ENCODE data around the gene SLX4.

SLX4 gene

GRCh38 chr16:3641801-3642396 is 30.5 kb upstream of the SLX4 start:
- H3K27me3 ChIP-seq (ENCODE audit: insufficient read depth, low read length) = no peaks in the 10 kb centered on the region
- H3K9me3 ChIP-seq (ENCODE audit: insufficient read depth, low read depth, low read length) = peaks cover 2% of the 10 kb centered on the region
- peak overlapping the region; percentile 25 for H2BK120ac ChIP-seq (ENCODE audit: insufficient read depth, low read length, poor library complexity)
- peaks cover 3 to 7% of the 10 kb centered on the region in 2 experiments for H3K36me3 ChIP-seq (ENCODE audit: control insufficient read depth in 1 of 2, insufficient read depth in 2 of 2, low read length in 2 of 2)
- no peak overlapping the region for H3K4ac ChIP-seq (ENCODE audit: low read depth, low read length)
- WGBS (ENCODE audit: extremely low coverage, insufficient coverage, insufficient read length) = no CpG with 5 or more reads among the region's 9 CpGs
- H3K4me3 ChIP-seq (ENCODE audit: low read depth, low read length) = peak overlapping the region; percentile 18
- no peak overlapping the region for H3K23ac ChIP-seq (ENCODE audit: low read length)
- DNase-seq = no peak
- H4K91ac ChIP-seq (ENCODE audit: low read depth, low read length) = peak overlapping the region; percentile 25
- H3K4me2 ChIP-seq (ENCODE audit: low read length) = no peak overlapping the region
- no peak overlapping the region for H3K9ac ChIP-seq (ENCODE audit: low read length)
- H3K79me2 ChIP-seq (ENCODE audit: control insufficient read depth, insufficient read depth, low read length, poor library complexity) = no peaks in the 10 kb centered on the region
- no peak overlapping the region for H3K27ac ChIP-seq (ENCODE audit: low read depth, low read length)
- no peak overlapping the region for H2BK5ac ChIP-seq (ENCODE audit: low read depth, low read length, poor library complexity)
- H3K79me1 ChIP-seq (ENCODE audit: low read length) = peaks cover 21% of the 10 kb centered on the region
- H3K18ac ChIP-seq (ENCODE audit: low read length) = no peak overlapping the region
- H2AK5ac ChIP-seq (ENCODE audit: low read length) = peak overlapping the region; percentile 33
- no peak overlapping the region for H3K14ac ChIP-seq (ENCODE audit: low read length)
- H4K12ac ChIP-seq (ENCODE audit: low read depth, low read length) = no peak overlapping the region
- H2BK12ac ChIP-seq (ENCODE audit: low read length) = peak overlapping the region; percentile 23
- no peak overlapping the region for H2AFZ ChIP-seq (ENCODE audit: insufficient read depth, low read length, poor library complexity)
- H3K4me1 ChIP-seq (ENCODE audit: control insufficient read depth in 1 of 2, insufficient read depth in 2 of 2, low read length in 2 of 2) = peaks cover 32 to 47% of the 10 kb centered on the region in 2 experiments
- H4K8ac ChIP-seq (ENCODE audit: low read depth, low read length) = no peak overlapping the region

- Histone ChIP-seq H4K91ac (ENCODE audit: low read depth, low read length) (peak overlapping the region; percentile 29), H3K18ac (ENCODE audit: low read length) (peak overlapping the region; percentile 19), H3K4ac (ENCODE audit: low read depth, low read length) (no peak overlapping the region), H3K36me3 (ENCODE audit: control insufficient read depth in 1 of 2, insufficient read depth in 2 of 2, low read length in 2 of 2) (peaks cover 3 to 7% of the 10 kb centered on the region in 2 experiments), H3K79me1 (ENCODE audit: low read length) (peaks cover 21% of the 10 kb centered on the region), H3K27ac (ENCODE audit: low read depth, low read length) (peak overlapping the region; percentile 1), H3K79me2 (ENCODE audit: control insufficient read depth, insufficient read depth, low read length, poor library complexity) (no peaks in the 10 kb centered on the region), H3K9me3 (ENCODE audit: insufficient read depth, low read depth, low read length) (peaks cover 2% of the 10 kb centered on the region), H2BK120ac (ENCODE audit: insufficient read depth, low read length, poor library complexity) (peak overlapping the region; percentile 21), H3K9ac (ENCODE audit: low read length) (no peak overlapping the region), H2AFZ (ENCODE audit: insufficient read depth, low read length, poor library complexity) (no peak overlapping the region), H3K4me2 (ENCODE audit: low read length) (no peak overlapping the region), H3K23ac (ENCODE audit: low read length) (no peak overlapping the region), H2BK5ac (ENCODE audit: low read depth, low read length, poor library complexity) (no peak overlapping the region), H2AK5ac (ENCODE audit: low read length) (peak overlapping the region; percentile 73), H3K4me3 (ENCODE audit: low read depth, low read length) (no peak overlapping the region), H2BK12ac (ENCODE audit: low read length) (peak overlapping the region; percentile 60), H4K12ac (ENCODE audit: low read depth, low read length) (no peak overlapping the region), H3K4me1 (ENCODE audit: control insufficient read depth in 1 of 2, insufficient read depth in 2 of 2, low read length in 2 of 2) (peaks cover 32 to 41% of the 10 kb centered on the region in 2 experiments), H4K8ac (ENCODE audit: low read depth, low read length) (peak overlapping the region; percentile 20), H3K14ac (ENCODE audit: low read length) (peak overlapping the region; percentile 8), H3K27me3 (ENCODE audit: insufficient read depth, low read length) (no peaks in the 10 kb centered on the region)
- DNase-seq = peak in 1 of 2 donors; percentile 34
- no CpG with 5 or more reads among the region's 17 CpGs for WGBS (ENCODE audit: extremely low coverage, insufficient coverage, insufficient read length)
Observed at GRCh38 chr16:3640632-3641501, 29.5 kb upstream of the SLX4 start.

- Histone ChIP-seq H2BK12ac (ENCODE audit: low read length) (no peak overlapping the region), H3K79me2 (ENCODE audit: control insufficient read depth, insufficient read depth, low read length, poor library complexity) (no peaks in the 10 kb centered on the region), H3K23ac (ENCODE audit: low read length) (no peak overlapping the region), H4K8ac (ENCODE audit: low read depth, low read length) (no peak overlapping the region), H3K14ac (ENCODE audit: low read length) (no peak overlapping the region), H4K91ac (ENCODE audit: low read depth, low read length) (no peak overlapping the region), H3K79me1 (ENCODE audit: low read length) (peaks cover 21% of the 10 kb centered on the region), H3K4me3 (ENCODE audit: low read depth, low read length) (no peak overlapping the region), H3K9me3 (ENCODE audit: insufficient read depth, low read depth, low read length) (peaks cover 2% of the 10 kb centered on the region), H3K27ac (ENCODE audit: low read depth, low read length) (peak overlapping the region; percentile 16), H3K27me3 (ENCODE audit: insufficient read depth, low read length) (no peaks in the 10 kb centered on the region), H3K4ac (ENCODE audit: low read depth, low read length) (no peak overlapping the region), H4K12ac (ENCODE audit: low read depth, low read length) (no peak overlapping the region), H3K4me1 (ENCODE audit: control insufficient read depth in 1 of 2, insufficient read depth in 2 of 2, low read length in 2 of 2) (peaks cover 32 to 36% of the 10 kb centered on the region in 2 experiments), H2AFZ (ENCODE audit: insufficient read depth, low read length, poor library complexity) (no peak overlapping the region), H2BK5ac (ENCODE audit: low read depth, low read length, poor library complexity) (no peak overlapping the region), H3K9ac (ENCODE audit: low read length) (no peak overlapping the region), H2AK5ac (ENCODE audit: low read length) (no peak overlapping the region), H3K4me2 (ENCODE audit: low read length) (no peak overlapping the region), H2BK120ac (ENCODE audit: insufficient read depth, low read length, poor library complexity) (no peak overlapping the region), H3K18ac (ENCODE audit: low read length) (no peak overlapping the region), H3K36me3 (ENCODE audit: control insufficient read depth in 1 of 2, insufficient read depth in 2 of 2, low read length in 2 of 2) (peaks cover 3 to 7% of the 10 kb centered on the region in 2 experiments)
- no CpG with 5 or more reads among the region's 3 CpGs for WGBS (ENCODE audit: extremely low coverage, insufficient coverage, insufficient read length)
- DNase-seq = peak in 1 of 2 donors; percentile 44
Observed at GRCh38 chr16:3640207-3640606, 28.8 kb upstream of the SLX4 start.

- Histone ChIP-seq H3K79me1 (ENCODE audit: low read length) (peaks cover 21% of the 10 kb centered on the region), H4K12ac (ENCODE audit: low read depth, low read length) (no peak overlapping the region), H3K14ac (ENCODE audit: low read length) (no peak overlapping the region), H3K4me1 (ENCODE audit: control insufficient read depth in 1 of 2, insufficient read depth in 2 of 2, low read length in 2 of 2) (peaks cover 32 to 36% of the 10 kb centered on the region in 2 experiments), H2BK12ac (ENCODE audit: low read length) (no peak overlapping the region), H2AK5ac (ENCODE audit: low read length) (peak overlapping the region; percentile 13), H3K4me3 (ENCODE audit: low read depth, low read length) (no peak overlapping the region), H3K79me2 (ENCODE audit: control insufficient read depth, insufficient read depth, low read length, poor library complexity) (no peaks in the 10 kb centered on the region), H3K4ac (ENCODE audit: low read depth, low read length) (no peak overlapping the region), H2AFZ (ENCODE audit: insufficient read depth, low read length, poor library complexity) (no peak overlapping the region), H4K91ac (ENCODE audit: low read depth, low read length) (peak overlapping the region; percentile 13), H3K18ac (ENCODE audit: low read length) (peak overlapping the region; percentile 50), H3K36me3 (ENCODE audit: control insufficient read depth in 1 of 2, insufficient read depth in 2 of 2, low read length in 2 of 2) (peaks cover 3 to 7% of the 10 kb centered on the region in 2 experiments), H2BK120ac (ENCODE audit: insufficient read depth, low read length, poor library complexity) (no peak overlapping the region), H3K4me2 (ENCODE audit: low read length) (no peak overlapping the region), H3K9me3 (ENCODE audit: insufficient read depth, low read depth, low read length) (peaks cover 2% of the 10 kb centered on the region), H2BK5ac (ENCODE audit: low read depth, low read length, poor library complexity) (no peak overlapping the region), H4K8ac (ENCODE audit: low read depth, low read length) (peak overlapping the region; percentile 28), H3K23ac (ENCODE audit: low read length) (no peak overlapping the region), H3K9ac (ENCODE audit: low read length) (no peak overlapping the region), H3K27ac (ENCODE audit: low read depth, low read length) (no peak overlapping the region), H3K27me3 (ENCODE audit: insufficient read depth, low read length) (no peaks in the 10 kb centered on the region)
- no peak for DNase-seq
- WGBS (ENCODE audit: extremely low coverage, insufficient coverage, insufficient read length) = no CpG with 5 or more reads among the region's 13 CpGs
Observed at GRCh38 chr16:3638916-3639644, 27.7 kb upstream of the SLX4 start.

All from trophoblast cell (in vitro differentiated cells and primary cell).